ENCODE data around the gene SMIM38.
"Not testable (repeated sequence)": the region's sequence is repeated elsewhere in the genome, so short reads cannot be mapped to it uniquely, and the experiment has no call there.

The SMIM38 gene

DNA sequence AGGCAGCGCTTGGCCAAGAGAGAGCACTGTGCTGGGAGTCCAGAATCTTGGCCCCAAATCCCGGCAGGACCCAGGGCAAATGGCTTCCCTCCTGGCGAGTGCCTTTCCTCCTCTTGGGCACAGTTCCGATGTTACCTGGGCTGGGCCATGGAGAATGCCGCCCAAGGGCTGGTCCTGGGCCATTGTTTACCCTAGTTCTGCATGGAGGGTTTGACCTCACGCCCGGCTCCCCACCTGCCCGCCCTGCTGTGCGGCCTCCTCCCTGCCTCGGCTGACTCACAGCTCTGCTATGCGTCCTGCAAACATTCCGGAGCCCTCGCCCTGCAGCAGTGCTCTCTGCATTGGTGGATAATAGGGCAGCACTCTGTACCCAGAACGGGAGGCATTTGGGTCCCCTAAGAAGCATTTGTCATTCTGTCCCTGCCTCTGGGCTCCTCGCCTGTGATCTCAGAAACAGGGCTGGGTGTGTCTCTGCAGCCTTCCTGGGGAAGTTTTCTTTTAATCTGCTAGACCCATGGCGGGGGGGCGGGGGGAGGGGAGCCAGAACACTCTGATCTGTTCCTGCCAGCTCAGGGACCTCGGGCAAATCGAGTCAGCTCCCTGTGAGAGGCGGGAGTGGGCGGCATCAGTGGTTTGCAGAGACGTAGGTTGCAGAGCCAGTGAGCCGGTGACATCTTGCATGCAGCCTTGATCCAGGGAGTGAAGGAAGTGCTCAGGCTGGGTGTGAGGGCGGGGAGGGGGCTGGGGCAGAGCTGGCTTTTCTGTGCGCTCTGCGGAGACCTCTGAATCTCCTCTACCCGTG lies 32.9 kb upstream of the SMIM38 start:
- peak; percentile 85 for DNase-seq

GRCh38 chr11:69123593-69124545 lies 31.9 kb upstream of the SMIM38 start:
- DNase-seq = peak; percentile 21

GRCh38 chr11:69125861-69126260 lies 29.9 kb upstream of the SMIM38 start:
- no peak for DNase-seq

GRCh38 chr11:69126286-69126685 lies 29.4 kb upstream of the SMIM38 start:
- DNase-seq = no peak

GRCh38 chr11:69127081-69127850 lies 28.5 kb upstream of the SMIM38 start:
- DNase-seq = no peak

DNA sequence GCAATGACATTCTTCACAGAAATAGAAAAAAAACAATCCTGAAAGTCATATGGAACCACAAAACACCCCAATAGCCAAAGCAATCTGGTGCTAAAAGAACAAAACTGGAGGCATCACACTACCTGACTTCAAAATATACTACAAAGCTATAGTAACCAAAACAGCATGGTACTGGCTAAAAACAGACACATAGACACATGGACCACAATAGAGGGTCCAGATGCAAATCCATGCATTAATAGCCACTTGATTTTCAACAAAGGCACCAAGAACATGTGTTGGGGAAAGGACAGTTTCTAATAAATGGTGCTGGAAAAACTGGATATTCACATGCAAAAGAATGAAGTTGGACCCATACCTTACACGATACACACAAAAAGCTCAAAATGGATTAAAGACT lies 27.9 kb upstream of the SMIM38 start:
- no peak for DNase-seq

DNA sequence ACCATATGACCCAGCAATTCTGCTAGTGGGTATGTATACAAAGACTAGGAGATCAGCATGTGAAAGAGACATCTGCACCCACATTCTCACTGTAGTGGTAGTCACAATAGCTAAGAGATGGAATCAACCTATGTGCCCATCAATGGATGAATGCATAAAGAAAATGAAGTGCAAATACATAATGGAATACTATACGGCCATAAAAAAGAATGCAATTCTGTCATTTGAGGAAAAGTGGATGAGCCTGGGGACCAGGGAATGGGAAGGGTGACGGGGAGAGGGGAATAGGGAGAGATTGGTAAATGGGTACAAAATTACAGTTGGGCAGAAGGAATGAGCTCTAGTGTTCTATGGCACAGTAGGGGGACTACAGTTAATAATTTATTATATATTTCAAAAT lies 26.7 kb upstream of the SMIM38 start:
- DNase-seq = no peak

GRCh38 chr11:69129647-69130046 lies 26.1 kb upstream of the SMIM38 start:
- DNase-seq = no peak

DNA sequence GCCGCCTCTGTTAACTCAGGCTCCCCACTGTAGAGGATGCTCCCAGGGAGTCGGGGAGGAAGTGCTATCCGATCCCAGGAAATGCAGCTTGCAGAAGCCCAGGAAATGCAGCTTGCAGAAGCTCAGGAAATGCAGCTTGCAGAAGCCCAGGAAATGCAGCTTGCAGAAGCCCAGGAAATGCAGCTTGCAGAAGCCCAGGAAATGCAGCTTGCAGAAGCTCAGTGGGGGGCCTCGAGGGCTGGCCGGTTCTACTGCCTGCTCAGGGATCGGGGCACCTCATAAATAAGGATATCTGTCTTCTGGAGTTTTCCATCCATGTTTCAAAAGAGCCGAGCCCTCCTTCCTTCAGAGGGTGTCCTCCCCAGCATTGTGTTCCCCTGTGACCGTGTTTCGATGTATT lies 25.1 kb upstream of the SMIM38 start:
- no peak for DNase-seq

DNA sequence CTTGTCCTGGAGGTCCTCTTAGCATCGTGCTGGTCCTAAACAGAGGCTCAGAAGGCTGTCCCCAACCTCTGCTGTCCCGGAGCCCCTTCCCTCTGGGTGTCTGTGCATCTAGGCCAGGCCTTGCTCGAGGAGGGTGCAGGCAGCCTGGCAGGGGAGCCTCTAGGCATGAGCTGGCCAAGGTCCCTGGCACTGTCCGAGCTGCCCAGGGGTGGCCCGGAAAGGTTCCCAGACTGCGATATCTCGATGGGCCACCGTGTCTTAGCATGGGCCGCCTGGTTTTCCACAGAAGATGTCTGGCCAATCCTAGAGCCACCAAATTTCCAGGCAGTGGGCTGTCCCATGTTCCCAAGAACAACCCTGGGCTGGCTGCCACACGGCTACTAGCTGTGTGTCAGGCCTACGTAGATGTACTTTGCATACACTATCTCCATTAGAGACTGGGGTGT lies 24.6 kb upstream of the SMIM38 start:
- DNase-seq = no peak

DNA sequence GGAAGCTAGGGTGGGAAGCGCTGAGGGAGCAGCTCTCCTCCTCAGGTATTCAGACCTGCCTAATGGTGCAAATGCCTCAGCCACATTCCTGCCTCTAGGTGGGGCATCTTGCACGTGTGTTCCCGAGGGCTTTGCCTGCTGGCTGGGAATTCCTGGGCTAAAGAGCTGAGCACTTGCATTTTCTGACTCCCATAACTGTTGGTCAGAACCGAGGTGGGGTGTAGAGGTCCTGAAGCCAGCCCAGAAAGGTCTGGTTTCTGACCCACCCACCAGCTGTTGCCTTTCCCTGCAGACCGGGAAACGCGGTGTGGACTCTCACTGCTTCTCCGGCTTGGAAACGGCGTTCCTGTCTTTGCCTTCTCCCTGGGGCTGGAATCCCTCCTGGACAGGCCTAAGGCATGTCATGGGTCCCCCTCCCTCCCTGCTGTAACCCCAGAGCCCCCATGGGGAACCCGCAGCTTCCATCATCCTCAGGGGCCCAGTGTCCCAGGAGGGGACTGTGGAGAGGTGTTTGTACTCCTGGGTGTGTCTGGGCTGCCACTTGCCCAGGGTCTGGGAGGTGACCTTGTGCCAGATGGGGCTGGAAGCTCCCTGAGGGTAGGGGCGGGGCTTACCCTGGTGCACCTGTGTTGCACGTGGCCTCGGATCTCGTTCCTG lies 24.0 kb upstream of the SMIM38 start:
- no peak for DNase-seq

- no peak for DNase-seq
Measured at GRCh38 chr11:69132301-69132670, 23.4 kb upstream of the SMIM38 start.

DNA sequence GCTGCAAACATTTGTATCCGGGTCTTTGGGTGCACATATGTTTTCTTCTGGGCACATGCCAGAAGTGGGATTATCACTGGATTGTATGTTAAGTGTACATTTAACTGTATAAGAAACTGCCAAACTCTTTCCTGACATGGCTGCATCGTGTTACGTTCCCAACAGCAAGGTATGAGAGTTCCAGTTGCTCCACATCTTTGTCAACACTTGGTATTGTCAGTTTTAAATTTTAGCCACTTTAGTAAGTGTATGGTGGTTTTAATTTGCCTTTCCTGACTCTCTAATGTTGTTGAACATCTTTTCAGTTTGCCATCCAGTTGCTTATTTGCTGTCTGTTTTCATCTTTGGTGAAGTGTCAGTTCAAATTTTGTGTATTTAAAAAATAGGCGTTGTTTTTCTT lies 22.5 kb upstream of the SMIM38 start:
- no peak for DNase-seq

DNA sequence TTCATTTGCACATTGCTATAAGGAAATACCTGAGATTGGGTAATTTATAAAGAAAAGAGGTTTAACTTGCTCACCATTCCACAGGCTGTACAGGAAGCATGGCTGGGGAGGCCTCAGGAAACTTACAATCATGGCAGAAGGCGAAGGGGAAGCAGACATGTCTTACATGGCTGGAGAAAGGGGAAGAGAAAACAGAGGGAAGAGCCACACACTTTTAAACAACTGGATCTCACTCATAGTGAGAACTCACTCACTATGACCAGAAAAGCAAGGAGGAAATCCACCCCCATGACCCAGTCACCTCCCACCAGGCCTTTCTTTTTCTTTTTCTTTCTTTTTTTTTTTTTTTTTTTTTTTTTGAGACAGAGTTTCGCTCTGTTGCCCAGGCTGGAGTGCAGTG lies 21.6 kb upstream of the SMIM38 start:
- DNase-seq = not testable (repeated sequence)

DNA sequence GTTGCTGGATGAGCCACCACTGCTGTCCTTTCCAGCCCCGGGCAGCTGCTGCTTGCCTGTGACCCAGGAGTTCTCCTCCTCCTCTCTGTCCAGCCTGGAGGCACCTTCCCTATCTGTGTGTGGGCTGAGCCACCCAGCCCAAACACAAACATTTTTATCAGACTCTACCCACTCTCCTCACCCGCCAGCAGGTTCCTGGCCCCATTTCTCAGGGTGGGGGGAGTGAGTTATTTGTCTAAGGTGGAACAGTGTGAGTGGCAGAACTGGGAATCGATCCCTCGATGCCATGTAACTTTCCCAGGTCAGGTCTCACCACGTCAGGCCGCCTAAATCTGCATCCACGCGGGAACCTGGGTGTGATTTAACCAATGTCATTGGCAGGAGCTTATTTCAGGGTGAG lies 20.8 kb upstream of the SMIM38 start:
- no peak for DNase-seq

DNA sequence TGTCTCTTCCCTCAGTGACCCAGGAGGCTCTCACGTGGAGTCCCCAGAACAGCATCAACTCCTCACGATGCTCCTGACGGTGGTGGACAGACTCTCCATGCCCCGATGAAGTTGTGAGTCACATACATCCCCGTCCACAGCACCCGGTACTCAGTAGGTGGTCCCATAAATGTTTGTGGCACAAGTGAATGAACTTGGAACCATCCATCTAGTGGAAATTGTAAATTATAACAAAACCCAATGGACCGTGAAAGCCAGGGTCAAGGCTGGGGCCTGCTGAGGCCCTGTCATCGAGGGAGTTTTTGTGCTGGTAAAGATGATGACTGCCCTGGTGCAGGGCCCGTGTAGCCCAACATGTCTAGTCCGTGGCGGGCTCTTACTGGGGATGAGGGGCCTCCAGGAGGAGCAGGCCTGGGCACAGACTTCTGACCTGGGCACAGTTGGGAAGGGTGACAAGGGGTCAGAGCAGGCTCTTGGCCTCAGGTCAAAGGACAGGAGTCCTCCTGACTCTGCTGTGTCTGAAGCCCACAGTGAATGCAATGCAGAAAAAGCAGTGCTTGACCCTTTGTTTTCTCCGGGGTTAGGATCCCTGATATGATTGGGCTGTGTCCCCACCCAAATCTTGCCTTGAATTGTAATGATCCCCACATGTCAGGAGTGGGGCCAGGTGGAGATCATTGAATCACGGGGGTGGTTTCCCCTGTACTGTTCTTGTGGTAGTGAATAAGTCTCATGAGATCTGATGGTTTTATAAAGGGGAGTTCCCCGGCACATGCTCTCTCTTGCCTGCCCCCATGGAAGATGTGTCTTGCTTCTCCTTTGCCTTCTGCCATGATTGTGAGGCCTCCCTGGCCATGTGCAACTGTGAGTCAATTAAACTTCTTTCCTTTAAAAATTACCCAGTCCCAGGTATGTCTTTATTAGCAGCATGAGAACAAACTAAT lies 20.0 kb upstream of the SMIM38 start:
- DNase-seq = no peak

GRCh38 chr11:69136471-69136870 lies 19.3 kb upstream of the SMIM38 start:
- DNase-seq = no peak

GRCh38 chr11:69137151-69137844 lies 18.4 kb upstream of the SMIM38 start:
- no peak for DNase-seq

DNA sequence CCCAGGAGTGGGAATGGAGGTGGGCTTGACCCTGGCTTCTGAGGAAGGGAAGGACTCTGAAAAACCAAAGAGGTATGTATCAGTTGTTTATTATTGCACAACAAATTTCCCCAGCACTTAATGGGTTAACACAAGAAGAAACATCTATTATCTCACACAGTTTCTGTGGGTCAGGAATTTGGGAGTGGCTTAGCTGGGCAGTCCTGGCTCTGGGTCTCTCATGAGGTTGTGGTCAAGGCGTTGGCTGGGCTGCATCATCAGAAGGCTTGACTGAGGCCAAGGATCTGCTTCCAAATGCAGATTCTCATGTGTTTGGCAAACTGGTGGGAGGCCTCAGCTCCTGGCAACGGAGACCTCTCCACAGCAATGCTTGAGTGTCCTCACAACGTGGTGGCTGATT lies 17.5 kb upstream of the SMIM38 start:
- no peak for DNase-seq

DNA sequence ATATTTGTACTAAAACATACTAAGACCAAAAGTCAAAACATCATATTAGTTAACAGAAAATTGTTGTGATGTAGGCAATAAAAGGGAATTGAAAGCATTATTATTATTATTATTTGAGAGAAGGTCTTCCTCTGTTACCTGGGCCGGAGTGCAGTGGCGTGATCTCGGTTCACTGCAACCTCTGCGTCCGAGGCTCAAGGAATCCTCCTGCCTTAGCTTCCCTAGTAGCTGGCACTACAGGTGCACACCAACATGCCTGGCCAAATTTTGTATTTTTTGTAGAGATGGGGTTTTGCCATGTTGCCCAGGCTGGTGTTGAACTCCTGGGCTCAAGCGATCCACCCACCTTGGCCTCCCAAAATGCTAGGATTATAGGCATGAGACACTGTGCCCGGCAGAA lies 15.6 kb upstream of the SMIM38 start:
- not testable (repeated sequence) for DNase-seq

DNA sequence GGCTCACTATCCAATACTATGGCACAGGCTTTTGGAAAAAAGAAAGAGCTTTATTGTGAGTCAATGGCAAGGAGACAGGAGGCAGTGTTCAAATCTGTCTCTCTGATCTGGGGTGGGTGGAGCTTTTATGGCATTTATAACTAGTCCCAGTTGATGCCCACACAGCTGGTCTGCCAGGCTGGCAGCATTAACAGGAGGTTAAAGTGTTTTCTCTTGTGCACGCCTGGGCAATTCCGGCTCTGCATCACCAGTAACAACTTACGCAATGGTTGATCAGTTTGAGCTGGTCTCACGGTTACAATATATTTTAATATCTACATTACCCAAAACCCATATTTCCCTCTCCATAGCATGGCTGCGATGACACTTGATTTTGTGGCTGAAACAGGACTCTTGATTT lies 15.1 kb upstream of the SMIM38 start:
- DNase-seq = no peak

Measured in CD4-positive, alpha-beta T cell treated with Interleukin-17A for 4 hours (primary cell).